ENCODE data around the gene TDRD6.

The TDRD6 gene

GRCh38 chr6:46684771-46685170 is 2.9 kb upstream of the TDRD6 start:
- DNase-seq, result peak; percentile 45

DNA sequence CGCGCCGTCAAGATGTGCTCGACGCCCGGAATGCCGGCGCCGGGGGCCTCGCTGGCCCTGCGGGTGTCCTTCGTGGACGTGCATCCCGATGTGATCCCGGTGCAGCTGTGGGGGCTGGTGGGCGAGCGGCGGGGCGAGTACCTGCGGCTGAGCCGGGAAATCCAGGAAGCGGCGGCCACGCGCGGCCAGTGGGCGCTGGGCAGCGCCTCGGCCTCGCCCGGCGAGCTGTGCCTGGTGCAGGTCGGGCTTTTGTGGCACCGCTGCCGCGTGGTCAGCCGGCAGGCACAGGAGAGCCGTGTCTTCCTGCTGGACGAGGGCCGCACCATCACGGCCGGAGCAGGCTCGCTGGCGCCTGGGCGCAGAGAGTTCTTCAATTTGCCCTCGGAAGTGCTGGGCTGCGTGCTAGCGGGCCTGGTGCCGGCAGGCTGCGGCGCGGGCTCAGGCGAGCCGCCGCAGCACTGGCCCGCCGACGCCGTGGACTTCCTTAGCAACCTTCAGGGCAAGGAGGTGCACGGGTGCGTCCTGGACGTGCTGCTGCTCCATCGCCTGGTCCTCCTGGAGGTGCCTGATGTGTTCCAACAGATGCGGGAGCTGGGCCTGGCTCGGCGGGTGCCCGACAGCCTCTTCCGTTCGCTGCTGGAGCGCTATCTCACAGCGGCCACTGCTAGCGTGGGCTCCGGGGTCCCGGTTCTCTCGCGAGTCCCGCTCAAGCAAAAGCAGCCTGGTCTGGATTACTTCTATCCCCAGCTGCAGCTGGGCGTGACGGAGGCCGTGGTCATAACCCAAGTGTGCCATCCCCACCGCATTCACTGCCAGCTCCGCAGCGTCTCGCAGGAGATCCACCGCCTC is 656 bp downstream of the TDRD6 start:
- DNase-seq, result no peak

- no peak for DNase-seq
These were observed 1.3 kb downstream of the TDRD6 start for GRCh38 chr6:46688966-46689335.

DNA sequence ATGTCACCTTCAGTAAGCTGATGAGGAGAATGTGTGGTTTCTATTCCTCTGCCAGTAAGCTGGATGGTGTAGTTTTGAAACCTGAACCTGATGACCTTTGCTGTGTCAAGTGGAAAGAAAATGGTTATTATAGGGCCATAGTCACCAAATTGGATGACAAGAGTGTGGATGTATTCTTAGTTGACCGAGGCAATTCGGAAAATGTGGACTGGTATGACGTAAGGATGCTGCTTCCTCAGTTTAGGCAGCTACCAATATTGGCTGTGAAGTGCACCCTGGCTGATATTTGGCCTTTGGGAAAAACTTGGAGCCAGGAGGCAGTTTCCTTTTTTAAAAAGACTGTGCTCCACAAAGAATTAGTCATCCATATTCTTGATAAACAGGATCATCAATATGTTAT is 2.0 kb downstream of the TDRD6 start:
- DNase-seq, result no peak

- no peak for DNase-seq
These were observed 2.6 kb downstream of the TDRD6 start for GRCh38 chr6:46690141-46690755.

DNA sequence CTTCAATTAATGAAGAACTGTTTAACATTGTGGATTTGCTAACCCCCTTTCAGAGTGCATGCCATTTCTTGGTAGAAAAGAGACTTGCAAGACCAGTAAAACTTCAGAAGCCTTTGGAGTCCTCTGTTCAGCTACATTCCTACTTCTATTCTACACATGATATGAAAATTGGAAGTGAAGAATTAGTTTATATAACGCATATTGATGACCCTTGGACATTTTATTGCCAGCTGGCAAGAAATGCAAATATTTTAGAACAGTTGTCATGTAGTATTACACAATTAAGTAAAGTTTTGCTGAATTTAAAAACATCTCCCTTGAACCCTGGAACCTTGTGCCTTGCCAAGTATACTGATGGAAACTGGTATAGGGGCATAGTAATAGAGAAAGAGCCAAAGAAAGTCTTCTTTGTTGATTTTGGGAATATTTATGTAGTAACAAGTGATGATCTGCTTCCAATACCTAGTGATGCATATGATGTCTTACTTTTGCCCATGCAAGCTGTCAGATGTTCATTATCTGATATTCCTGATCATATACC is 3.3 kb downstream of the TDRD6 start:
- no peak for DNase-seq

DNA sequence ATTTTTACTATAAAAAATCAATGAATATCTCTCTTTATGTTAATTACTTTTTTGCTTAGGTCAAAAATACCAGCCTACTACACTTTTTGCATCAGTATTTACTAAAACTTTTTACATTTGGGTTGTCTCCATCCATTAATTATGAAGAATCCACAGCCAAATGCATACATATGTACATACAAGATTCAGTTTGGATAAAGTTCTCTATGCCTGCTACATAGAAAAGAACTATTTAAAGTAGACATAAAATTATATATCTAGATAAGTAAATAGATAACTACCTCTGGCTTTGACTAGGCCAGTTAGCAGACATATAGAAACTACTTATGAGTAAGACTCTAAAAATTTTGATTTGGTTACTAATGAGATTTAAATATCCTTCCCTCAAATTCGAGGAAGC is 12.3 kb downstream of the TDRD6 start:
- DNase-seq, result no peak

DNA sequence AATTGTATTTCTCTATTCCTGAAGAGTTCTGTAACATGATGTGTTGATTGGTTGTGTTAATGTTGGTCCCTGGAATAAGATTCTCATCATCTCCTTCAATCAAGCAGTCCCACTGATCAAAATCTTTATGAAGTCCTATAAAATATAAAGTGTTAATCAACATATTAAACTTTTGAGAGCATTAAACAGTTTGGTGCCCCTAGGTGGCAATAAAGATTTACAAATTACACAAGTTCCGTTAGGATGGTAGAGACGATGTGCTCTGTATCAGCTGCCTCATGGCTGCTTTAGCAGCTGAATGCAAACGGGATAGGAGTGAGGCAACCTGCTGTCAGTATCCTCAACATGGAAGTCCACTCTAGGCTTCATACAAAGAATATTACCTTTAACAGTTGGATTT is 16.9 kb downstream of the TDRD6 start:
- peak; percentile 29 for DNase-seq

GRCh38 chr6:46706464-46706863 is 18.8 kb downstream of the TDRD6 start:
- no peak for DNase-seq

- no peak for DNase-seq
These were observed 23.8 kb downstream of the TDRD6 start for GRCh38 chr6:46711491-46711890.

GRCh38 chr6:46715141-46715540 is 27.5 kb downstream of the TDRD6 start:
- no peak for DNase-seq

- no peak for DNase-seq
These were observed 31.4 kb downstream of the TDRD6 start for GRCh38 chr6:46719099-46719498.

DNA sequence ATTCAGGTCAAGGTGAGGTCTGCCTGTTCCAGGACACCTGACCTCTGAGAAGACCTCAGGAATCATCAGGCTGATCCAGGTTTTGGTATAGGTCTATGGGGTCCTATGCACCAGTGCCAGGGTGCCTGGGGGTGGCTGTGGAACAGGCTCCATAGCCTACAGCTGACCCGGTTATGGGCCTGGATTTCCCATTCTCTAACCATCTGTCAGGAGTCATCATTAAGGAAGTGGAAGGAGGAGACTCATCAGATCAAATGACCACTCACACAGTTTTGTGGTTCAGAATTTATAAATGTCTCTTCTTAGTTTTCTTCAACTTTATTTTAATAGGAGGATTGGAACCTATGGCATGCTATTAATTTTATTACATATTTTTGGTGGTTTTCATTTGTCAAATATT is 32.7 kb downstream of the TDRD6 start:
- no peak for DNase-seq

DNA sequence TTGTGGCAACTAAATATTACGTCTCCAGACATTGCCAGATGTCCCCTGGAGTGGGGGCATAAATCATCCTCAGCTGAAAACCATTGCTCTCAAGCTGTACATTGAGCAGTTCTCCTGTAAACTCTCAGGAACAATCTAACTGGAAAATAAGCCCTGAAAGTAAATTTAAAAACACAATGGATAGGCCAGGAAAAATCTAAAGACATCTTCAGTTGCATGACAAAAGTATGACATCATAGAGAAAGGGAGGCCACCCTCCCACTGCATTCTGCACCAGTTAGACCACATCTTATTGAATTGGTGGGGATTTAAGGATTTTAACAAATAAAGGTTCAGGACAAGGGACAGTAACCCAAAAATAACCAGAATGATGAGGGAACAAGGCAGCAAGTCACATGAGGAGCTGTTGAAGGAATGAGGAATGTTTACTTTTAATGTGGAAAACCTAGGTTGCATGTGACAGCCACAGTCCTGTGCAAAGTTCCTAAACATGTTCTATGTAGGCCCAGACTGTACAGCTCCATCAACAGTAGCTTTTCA is 42.2 kb downstream of the TDRD6 start:
- no peak for DNase-seq

- no peak for DNase-seq
These were observed 43.3 kb downstream of the TDRD6 start for GRCh38 chr6:46730921-46731461.

DNA sequence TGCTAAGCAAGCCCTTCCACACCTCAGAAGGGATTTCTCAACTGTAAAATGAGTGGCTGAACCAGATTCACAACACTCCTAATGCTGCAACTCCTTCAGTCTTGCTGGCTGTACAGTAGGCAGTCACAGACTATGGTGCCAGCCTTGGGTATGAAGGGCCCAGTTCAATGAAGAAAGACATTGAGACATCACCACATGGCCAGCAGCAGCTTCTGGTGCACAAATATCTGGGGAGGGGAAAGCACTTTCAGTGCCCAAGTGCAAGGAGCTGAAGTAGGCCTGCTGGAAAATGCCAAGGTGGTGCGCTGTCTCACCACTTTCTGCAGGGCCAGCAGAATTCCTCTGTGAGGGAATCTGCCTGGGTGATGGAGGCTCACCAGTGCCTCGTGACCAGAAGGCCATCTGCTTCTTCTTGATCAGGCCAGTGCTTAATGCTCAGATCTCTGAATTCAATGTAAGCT is 45.7 kb downstream of the TDRD6 start:
- no peak for DNase-seq

- DNase-seq, result no peak
These were observed 47.4 kb downstream of the TDRD6 start, which contains the start of gene PLA2G7 for GRCh38 chr6:46734867-46735719. Gene PLA2G7, minus strand, starts transcription at chr6:46735375. Its CDS starts 12,484 bp downstream, at chr6:46722891.

GRCh38 chr6:46735720-46736031 is 48.0 kb downstream of the TDRD6 start:
- no peak for DNase-seq

DNA sequence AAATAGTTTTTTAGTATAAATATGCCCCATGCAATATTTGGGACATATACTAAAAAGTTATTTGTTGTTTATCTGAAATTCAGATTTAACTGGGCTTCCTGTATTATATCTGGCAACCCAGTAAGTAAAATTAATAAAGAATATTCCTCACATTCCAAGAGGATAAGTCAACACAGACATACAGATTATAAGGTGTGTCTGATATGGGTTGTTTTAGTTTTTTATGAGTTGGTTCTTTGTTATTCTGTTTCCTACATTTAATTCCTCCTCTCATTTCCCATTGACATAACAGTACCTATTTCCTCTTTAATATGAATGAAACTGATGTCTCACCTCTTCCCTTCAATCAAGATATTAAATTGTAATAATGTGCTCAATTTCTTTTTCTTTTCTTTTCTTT is 49.2 kb downstream of the TDRD6 start:
- DNase-seq, result no peak

GRCh38 chr6:46741482-46741881 is 53.8 kb downstream of the TDRD6 start:
- no peak for DNase-seq

- DNase-seq, result no peak
These were observed 54.2 kb downstream of the TDRD6 start for GRCh38 chr6:46741910-46742309.

DNA sequence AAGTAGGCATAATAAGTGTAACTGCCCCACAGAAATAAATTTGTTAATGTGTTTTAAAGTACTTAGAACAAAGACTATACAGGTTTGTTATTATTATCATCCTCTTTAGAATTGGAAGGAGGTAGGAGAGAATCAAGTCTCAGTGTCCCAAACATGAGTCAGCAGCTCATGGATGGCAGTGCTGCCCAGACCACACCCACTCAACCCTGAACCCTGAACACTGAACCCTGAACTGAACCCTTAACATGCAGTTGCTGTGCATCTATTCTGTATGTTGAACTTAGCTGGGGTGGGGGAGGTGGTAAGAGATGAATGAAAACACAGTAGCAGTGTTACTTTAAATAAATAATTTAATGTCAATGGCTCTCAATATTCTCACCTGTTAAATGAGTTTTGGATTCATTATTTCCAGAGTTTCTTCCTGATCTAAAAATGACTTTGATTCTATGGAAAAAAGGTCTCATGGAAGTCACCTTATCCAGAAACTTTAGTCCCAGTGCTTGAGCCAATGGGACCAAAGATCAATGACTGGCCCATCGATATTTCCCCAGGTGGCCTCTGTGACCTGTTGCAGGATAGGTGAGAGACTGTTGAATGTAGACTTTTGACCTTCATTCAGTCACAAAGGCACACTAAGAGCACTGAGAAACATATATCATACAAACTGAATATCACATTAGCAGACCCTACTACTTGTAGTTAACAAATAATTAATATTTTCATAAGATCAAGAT is 55.9 kb downstream of the TDRD6 start:
- no peak for DNase-seq
